Measurements from ENCODE around the gene ADRM1. TPM values are rescaled to one million over a fixed set of nuclear protein-coding genes. Genes with fewer than 3 reads are reported as not detected.

The ADRM1 gene
- total and polyA plus RNA-seq, 2 of the 4 experiments (the other 2 are of a cell fraction) = 103 to 149 TPM

- Histone ChIP-seq H3K23ac (ENCODE audit: low read depth, low read length) (no peak overlapping the region), H3K9me3 (ENCODE audit: control insufficient read depth, insufficient read depth, low read length) (no peaks in the 10 kb centered on the region), H2AK5ac (ENCODE audit: low read depth, low read length) (no peak overlapping the region), H3K27me3 (ENCODE audit: control insufficient read depth, insufficient read depth, low read length) (no peaks in the 10 kb centered on the region), H2AFZ (replicated peaks; ENCODE audit: low read length, poor library complexity) (no peak overlapping the region), H3K9me1 (ENCODE audit: insufficient read depth, low read length) (no peaks in the 10 kb centered on the region; the same call in 1 of the 2 replicates), H3K18ac (ENCODE audit: low read depth, low read length) (no peak overlapping the region), H3K79me1 (ENCODE audit: low read depth in 1 of 2, low read length in 2 of 2) (no peaks in the 10 kb centered on the region; a peak in 1 of 4 replicates), H2BK120ac (ENCODE audit: low read depth, low read length) (no peak overlapping the region), H3K4me3 (ENCODE audit: insufficient read depth, low read depth, low read length) (no peak overlapping the region), H3K4me2 (ENCODE audit: low read depth, low read length) (no peak overlapping the region), H3K27ac (ENCODE audit: insufficient read depth, low read length) (no peak overlapping the region), H4K8ac (ENCODE audit: low read depth in 2 of 2, low read length in 2 of 2) (no peak overlapping the region), H3K14ac (replicated peaks; ENCODE audit: low read depth, low read length) (no peak overlapping the region), H4K5ac (ENCODE audit: low read depth, low read length) (no peak overlapping the region), H3K56ac (ENCODE audit: extremely low read depth, insufficient read depth, low read length) (no peak overlapping the region), H4K20me1 (ENCODE audit: insufficient read depth, low read length) (no peaks in the 10 kb centered on the region; the same call in 1 of the 2 replicates), H2BK5ac (ENCODE audit: low read depth, low read length, poor library complexity, severe bottlenecking) (no peak overlapping the region), H3K4ac (ENCODE audit: low read depth, low read length) (no peak overlapping the region), H2BK20ac (ENCODE audit: low read depth, low read length) (no peak overlapping the region), H4K91ac (ENCODE audit: insufficient read depth, low read depth, low read length) (no peak overlapping the region), H2AK9ac (replicated peaks; ENCODE audit: low read depth, low read length, poor library complexity) (no peak overlapping the region), H3K9ac (ENCODE audit: low read depth, low read length) (no peak overlapping the region), H2BK15ac (ENCODE audit: low read depth, low read length) (no peak overlapping the region), H3K4me1 (ENCODE audit: control insufficient read depth, insufficient read depth, low read length) (no peaks in the 10 kb centered on the region), H3K36me3 (ENCODE audit: control insufficient read depth, insufficient read depth, low read length) (peaks cover 42% of the 10 kb centered on the region)
- in situ Hi-C loops (cut with MboI; ENCODE audit: low sequenced_read_pairs) = loop anchor here (25.0 kb wide), 1 partner anchor 318 kb away; no protein-coding TSS in a partner anchor
- ATAC-seq (ENCODE audit: low read depth) (no peak), DNase-seq (no peak)
- ChIA-PET CTCF (no interaction called here), POLR2A (ENCODE audit: unreplicated experiment) (no interaction called here)
- BruUV-seq (replicated peaks) = no TSS peak
- dilution Hi-C loops (cut with HindIII; ENCODE audit: low sequenced_read_pairs, unreplicated experiment) = loop anchor here (25.0 kb wide), 1 partner anchor 93 kb away; the partner anchor contains the start of gene RPS21
- TF ChIP-seq BHLHE40 (IDR thresholded peaks at IDR 0.05; ENCODE audit: low read depth, low read length) (no peak), CHD1 (IDR thresholded peaks at IDR 0.05; ENCODE audit: low read depth, low read length) (no peak), USF2 (IDR thresholded peaks at IDR 0.05; ENCODE audit: low read depth, low read length) (no peak), SMC3 (IDR thresholded peaks at IDR 0.05; ENCODE audit: low read depth, low read length) (no peak)
- TF ChIP-seq, protein P1, sequence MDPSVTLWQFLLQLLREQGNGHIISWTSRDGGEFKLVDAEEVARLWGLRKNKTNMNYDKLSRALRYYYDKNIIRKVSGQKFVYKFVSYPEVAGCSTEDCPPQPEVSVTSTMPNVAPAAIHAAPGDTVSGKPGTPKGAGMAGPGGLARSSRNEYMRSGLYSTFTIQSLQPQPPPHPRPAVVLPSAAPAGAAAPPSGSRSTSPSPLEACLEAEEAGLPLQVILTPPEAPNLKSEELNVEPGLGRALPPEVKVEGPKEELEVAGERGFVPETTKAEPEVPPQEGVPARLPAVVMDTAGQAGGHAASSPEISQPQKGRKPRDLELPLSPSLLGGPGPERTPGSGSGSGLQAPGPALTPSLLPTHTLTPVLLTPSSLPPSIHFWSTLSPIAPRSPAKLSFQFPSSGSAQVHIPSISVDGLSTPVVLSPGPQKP (IDR thresholded peaks at IDR 0.05; ENCODE audit: borderline replicate concordance, low read depth, low read length) = no peak
- TF ChIP-seq, protein P2, sequence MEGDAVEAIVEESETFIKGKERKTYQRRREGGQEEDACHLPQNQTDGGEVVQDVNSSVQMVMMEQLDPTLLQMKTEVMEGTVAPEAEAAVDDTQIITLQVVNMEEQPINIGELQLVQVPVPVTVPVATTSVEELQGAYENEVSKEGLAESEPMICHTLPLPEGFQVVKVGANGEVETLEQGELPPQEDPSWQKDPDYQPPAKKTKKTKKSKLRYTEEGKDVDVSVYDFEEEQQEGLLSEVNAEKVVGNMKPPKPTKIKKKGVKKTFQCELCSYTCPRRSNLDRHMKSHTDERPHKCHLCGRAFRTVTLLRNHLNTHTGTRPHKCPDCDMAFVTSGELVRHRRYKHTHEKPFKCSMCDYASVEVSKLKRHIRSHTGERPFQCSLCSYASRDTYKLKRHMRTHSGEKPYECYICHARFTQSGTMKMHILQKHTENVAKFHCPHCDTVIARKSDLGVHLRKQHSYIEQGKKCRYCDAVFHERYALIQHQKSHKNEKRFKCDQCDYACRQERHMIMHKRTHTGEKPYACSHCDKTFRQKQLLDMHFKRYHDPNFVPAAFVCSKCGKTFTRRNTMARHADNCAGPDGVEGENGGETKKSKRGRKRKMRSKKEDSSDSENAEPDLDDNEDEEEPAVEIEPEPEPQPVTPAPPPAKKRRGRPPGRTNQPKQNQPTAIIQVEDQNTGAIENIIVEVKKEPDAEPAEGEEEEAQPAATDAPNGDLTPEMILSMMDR (conservative IDR thresholded peaks at IDR 0.05; ENCODE audit: low read depth, low read length) = no peak
- intact Hi-C loops (cut with micrococcal nuclease) = no loop called here
- 79% methylated on average over 7 of the region's 17 CpGs; no CpG with 5 or more reads in 1 of the 2 experiments for WGBS, 2 experiments (ENCODE audit: extremely low coverage in 2 of 2, insufficient read length in 1 of 2)
These were observed 8.3 kb upstream of the ADRM1 start for GRCh38 chr20:62294516-62294915.
